Type B pancreatic cell (in vitro differentiated cells): ENCODE measurements around the gene CLEC17A. TPM values are rescaled to one million over a fixed set of nuclear protein-coding genes. Genes with fewer than 3 reads are reported as not detected.

ENCODE experiments used
- DNase-seq: peaks from one replicate; pipeline ENCODE4 v3.0.0; 2021; ENCODE audit warnings: mixed read lengths; ENCODE audit not compliant: unreplicated experiment; ENCODE audit errors: extremely low spot score
- H3K27ac Mint-ChIP-seq: 2 replicates; pipeline ENCODE4 v1.8.0; 2021; ENCODE audit warnings: mild to moderate bottlenecking, mixed read lengths
- H3K27me3 Mint-ChIP-seq: 2 replicates; pipeline ENCODE4 v1.8.0; 2021; ENCODE audit warnings: mixed read lengths
- H3K36me3 Mint-ChIP-seq: 2 replicates; pipeline ENCODE4 v1.8.0; 2021; ENCODE audit warnings: mixed read lengths
- H3K4me1 Mint-ChIP-seq: one replicate; pipeline ENCODE4 v1.8.0; 2021; ENCODE audit warnings: mixed read lengths; ENCODE audit not compliant: unreplicated experiment
- H3K4me3 Mint-ChIP-seq: 2 replicates; pipeline ENCODE4 v1.8.0; 2021; ENCODE audit warnings: mild to moderate bottlenecking, mixed read lengths
- H3K9me3 Mint-ChIP-seq: 2 replicates; pipeline ENCODE4 v1.8.0; 2021; ENCODE audit warnings: mixed read lengths
- CTCF ChIP-seq: fragments of 200-600 bp; sonication (generic); conservative IDR thresholded peaks from 2 replicates; pipeline ENCODE4 v1.5.0; 2021; ENCODE audit warnings: antibody characterized with exemption, mild to moderate bottlenecking
- total RNA-seq: library from RNA; stranded (reverse); gene quantifications from 2 replicates; pipeline ENCODE4 v1.2.1, GENCODE V29; 2021; ENCODE audit warnings: low replicate concordance

The CLEC17A gene
- total RNA-seq, 1 donor from 2014 or later: not detected

GRCh38 chr19:14659874-14660489 is 77.1 kb downstream of the CLEC17A start:
- no peak for TF ChIP-seq CTCF
- Mint-ChIP-seq H3K27me3 (no peaks in the 10 kb centered on the region), H3K9me3 (no peaks in the 10 kb centered on the region), H3K4me3 (no peak overlapping the region), H3K4me1 (no peaks in the 10 kb centered on the region), H3K27ac (no peak overlapping the region), H3K36me3 (no peaks in the 10 kb centered on the region)
- DNase-seq: no peak

GRCh38 chr19:14661372-14661924 is 78.6 kb downstream of the CLEC17A start:
- TF ChIP-seq CTCF: no peak
- Mint-ChIP-seq H3K36me3 (no peaks in the 10 kb centered on the region), H3K4me1 (no peaks in the 10 kb centered on the region), H3K27ac (no peak overlapping the region), H3K27me3 (no peaks in the 10 kb centered on the region), H3K4me3 (no peak overlapping the region), H3K9me3 (no peaks in the 10 kb centered on the region)
- no peak for DNase-seq

Other genes starting within 250 kb of the CLEC17A start
- 4.9 and 14.3 TPM in 2 replicates for gene ADGRE5, start 201.6 kb upstream of the CLEC17A start, total RNA-seq
- gene DDX39A, start 163.7 kb upstream of the CLEC17A start, total RNA-seq: 71.9 and 84.3 TPM in 2 replicates
- 63.1 and 85.3 TPM in 2 replicates for gene PKN1, start 149.8 kb upstream of the CLEC17A start, total RNA-seq
- 0.56 and 1.0 TPM in 2 replicates for gene PTGER1, start 107.7 kb upstream of the CLEC17A start, total RNA-seq
- gene GIPC1, start 87.0 kb upstream of the CLEC17A start, total RNA-seq: 123 and 308 TPM in 2 replicates
- 142 and 277 TPM in 2 replicates for gene DNAJB1, start 64.7 kb upstream of the CLEC17A start, total RNA-seq
- 171 and 240 TPM in 2 replicates for gene TECR, start 53.5 kb upstream of the CLEC17A start, total RNA-seq
- 137 and 188 TPM in 2 replicates for gene NDUFB7, start 11.0 kb upstream of the CLEC17A start, total RNA-seq
- gene ADGRE3, start 91.8 kb downstream of the CLEC17A start, total RNA-seq: not detected in 2 replicates
- gene ZNF333, start 107.0 kb downstream of the CLEC17A start, total RNA-seq: 11.1 and 22.5 TPM in 2 replicates
- gene ADGRE2, start 195.5 kb downstream of the CLEC17A start, total RNA-seq: 1.1 and 10.3 TPM in 2 replicates